T-helper 17 cell (primary cell): ENCODE results near the gene NPPA. TPM values are rescaled to one million over a fixed set of nuclear protein-coding genes. Genes with fewer than 3 reads are reported as not detected.

Source experiments
- ATAC-seq: fragments of 150-1000 bp; cut with Tn5 transposase; 2 replicates; pipeline ENCODE4 v1.10.0; 2021; ENCODE audit warnings: mild to moderate bottlenecking, moderate library complexity
- DNase-seq, 3 donors: peaks; one replicate each; pipeline versions ENCODE4 v3.0.0 to v3.0.0-alpha.2; 2020 to 2021
- H3K9me3 ChIP-seq: one replicate; pipeline ENCODE4 v1.7.0; 2013; ENCODE audit warnings: low read length, mild to moderate bottlenecking; ENCODE audit not compliant: control insufficient read depth, poor library complexity, severe bottlenecking
- H3K27ac Mint-ChIP-seq: one replicate; pipeline ENCODE4 v1.8.0; 2022; ENCODE audit warnings: mild to moderate bottlenecking, moderate library complexity, mixed read lengths
- H3K27me3 Mint-ChIP-seq: one replicate; pipeline ENCODE4 v1.8.0; 2022; ENCODE audit warnings: mixed read lengths
- H3K36me3 Mint-ChIP-seq: one replicate; pipeline ENCODE4 v1.8.0; 2022; ENCODE audit warnings: low read depth, mixed read lengths
- H3K4me1 Mint-ChIP-seq: one replicate; pipeline ENCODE4 v1.8.0; 2022; ENCODE audit warnings: mild to moderate bottlenecking, mixed read lengths
- H3K4me3 Mint-ChIP-seq: one replicate; pipeline ENCODE4 v1.8.0; 2022; ENCODE audit warnings: mild to moderate bottlenecking, moderate library complexity, mixed read lengths
- total RNA-seq, 4 donors: library from RNA in 2 of 4; stranded (reverse) in 2 of 4; gene quantifications; one replicate each; pipeline ENCODE4 v1.2.3 and lab custom pipeline; 2022 to 2026

NPPA gene
- total RNA-seq, 2 donors from 2014 or later = not detected

DNA sequence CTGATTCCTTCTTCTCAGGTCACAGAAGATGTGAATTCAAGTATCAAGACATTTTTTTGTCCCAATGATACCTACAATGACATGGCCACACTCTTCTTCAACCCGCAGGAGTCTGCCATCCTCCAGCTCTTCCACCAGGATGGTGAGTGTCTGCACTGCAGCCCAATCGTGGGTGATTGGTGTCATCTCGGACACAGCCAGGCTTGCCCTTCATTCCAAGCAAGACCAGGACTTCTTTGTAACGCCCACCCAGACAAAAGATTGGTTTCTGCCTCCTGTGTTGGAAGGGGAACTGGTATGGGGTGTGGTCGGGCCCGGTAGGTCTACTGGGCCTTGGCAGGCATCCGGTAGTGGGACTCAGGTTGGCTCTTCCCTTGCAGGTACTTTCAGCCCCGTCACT, 14.1 kb downstream of the NPPA start:
- Mint-ChIP-seq H3K27ac (no peak overlapping the region), H3K4me3 (no peak overlapping the region), H3K4me1 (peaks cover 3% of the 10 kb centered on the region), H3K27me3 (no peaks in the 10 kb centered on the region), H3K36me3 (peaks cover 9% of the 10 kb centered on the region)
- no peaks in the 10 kb centered on the region for H3K9me3 ChIP-seq
- DNase-seq = no peak
- ATAC-seq = no peak

DNA sequence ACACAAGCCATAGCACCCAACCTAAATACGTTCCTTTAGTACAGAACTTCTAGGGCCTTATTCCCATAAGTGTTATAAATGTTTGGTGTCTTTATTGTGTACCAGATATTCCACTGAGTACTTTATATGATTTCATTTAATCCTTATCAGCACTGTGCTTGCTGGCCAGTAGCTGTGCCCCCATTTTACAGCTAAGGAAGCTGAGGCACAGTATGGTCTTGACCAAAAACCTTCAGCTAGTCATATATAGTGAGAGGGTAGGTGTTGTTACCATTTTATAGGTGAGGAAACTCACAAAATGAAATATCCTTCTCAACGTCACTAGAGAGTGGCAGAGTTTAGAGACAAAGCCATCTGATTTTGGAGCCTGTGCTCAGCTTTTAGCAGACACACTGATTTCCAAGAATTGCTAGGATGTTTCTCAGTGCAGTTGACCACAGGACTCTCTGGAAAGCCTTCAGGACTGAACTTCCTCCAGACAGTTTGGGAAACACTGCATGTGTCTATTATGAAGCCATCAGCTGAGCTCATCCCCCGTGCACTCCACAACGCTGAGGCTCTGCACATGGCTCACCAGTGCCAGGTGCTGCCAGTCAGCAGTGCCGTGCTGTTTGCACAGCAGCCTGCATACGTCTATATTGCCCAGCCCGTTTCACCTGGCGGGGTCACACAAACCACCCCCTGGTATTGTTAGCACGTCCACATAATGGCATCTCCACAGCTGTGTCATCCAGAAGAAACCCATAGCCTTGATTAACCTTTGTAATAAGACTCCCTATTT, 15.4 kb downstream of the NPPA start:
- DNase-seq (no peak), ATAC-seq (no peak)
- no peaks in the 10 kb centered on the region for H3K9me3 ChIP-seq
- H3K36me3 Mint-ChIP-seq = peaks cover 9% of the 10 kb centered on the region
- H3K27me3 Mint-ChIP-seq = no peaks in the 10 kb centered on the region
- no peak overlapping the region for H3K27ac Mint-ChIP-seq
- peaks cover 2% of the 10 kb centered on the region for H3K4me1 Mint-ChIP-seq
- H3K4me3 Mint-ChIP-seq = no peak overlapping the region

DNA sequence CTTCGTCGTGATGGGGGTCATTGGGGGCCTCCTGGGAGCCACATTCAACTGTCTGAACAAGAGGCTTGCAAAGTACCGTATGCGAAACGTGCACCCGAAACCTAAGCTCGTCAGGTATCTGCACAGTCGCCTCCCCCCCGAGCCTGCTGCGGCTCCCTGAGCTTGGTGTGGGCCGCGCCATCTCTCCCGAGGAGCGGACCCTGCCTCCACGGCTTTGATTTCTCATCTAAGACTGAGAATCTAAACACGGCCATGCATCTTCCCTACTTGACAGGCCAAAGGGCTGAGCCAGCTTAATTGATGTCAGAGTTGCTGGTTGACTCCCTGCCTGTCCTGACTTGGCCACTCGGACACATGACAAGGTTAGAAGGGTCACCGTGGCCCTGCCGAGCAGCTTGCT, 19.1 kb downstream of the NPPA start:
- no peaks in the 10 kb centered on the region for H3K9me3 ChIP-seq
- H3K4me3 Mint-ChIP-seq = peak overlapping the region; percentile 33
- no peaks in the 10 kb centered on the region for H3K4me1 Mint-ChIP-seq
- H3K27ac Mint-ChIP-seq = no peak overlapping the region
- DNase-seq = no peak
- no peak for ATAC-seq
- no peaks in the 10 kb centered on the region for H3K27me3 Mint-ChIP-seq
- peaks cover 2% of the 10 kb centered on the region for H3K36me3 Mint-ChIP-seq

DNA sequence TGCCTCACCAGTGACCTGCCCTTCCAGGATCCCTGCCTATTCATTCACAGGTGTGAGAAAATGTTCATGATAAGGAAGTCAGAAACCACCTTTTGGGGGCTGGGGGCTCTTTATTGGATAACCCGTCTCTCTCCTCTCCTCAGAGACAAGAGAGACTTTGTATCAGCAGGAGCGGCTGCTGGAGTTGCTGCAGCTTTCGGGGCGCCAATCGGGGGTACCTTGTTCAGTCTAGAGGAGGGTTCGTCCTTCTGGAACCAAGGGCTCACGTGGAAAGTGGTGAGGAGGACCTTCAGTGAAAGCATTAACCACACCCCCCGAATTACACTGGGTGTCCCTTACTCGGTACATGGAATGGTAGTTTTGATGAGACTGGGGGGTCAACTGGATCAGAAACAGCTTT, 20.6 kb downstream of the NPPA start:
- H3K27ac Mint-ChIP-seq = no peak overlapping the region
- ATAC-seq = no peak
- no peak for DNase-seq

GRCh38 chr1:11825131-11825530, 22.5 kb downstream of the NPPA start:
- ATAC-seq (no peak), DNase-seq (no peak)
- H3K4me1 Mint-ChIP-seq = peaks cover 2% of the 10 kb centered on the region
- H3K4me3 Mint-ChIP-seq = no peak overlapping the region
- no peaks in the 10 kb centered on the region for H3K9me3 ChIP-seq
- no peaks in the 10 kb centered on the region for H3K36me3 Mint-ChIP-seq
- no peaks in the 10 kb centered on the region for H3K27me3 Mint-ChIP-seq
- no peak overlapping the region for H3K27ac Mint-ChIP-seq

More for the DNA sequence above, 20.6 kb downstream of the NPPA start:
- Mint-ChIP-seq H3K36me3 (no peaks in the 10 kb centered on the region), H3K4me1 (no peaks in the 10 kb centered on the region), H3K4me3 (no peak overlapping the region), H3K27me3 (no peaks in the 10 kb centered on the region)
- no peaks in the 10 kb centered on the region for H3K9me3 ChIP-seq

DNA sequence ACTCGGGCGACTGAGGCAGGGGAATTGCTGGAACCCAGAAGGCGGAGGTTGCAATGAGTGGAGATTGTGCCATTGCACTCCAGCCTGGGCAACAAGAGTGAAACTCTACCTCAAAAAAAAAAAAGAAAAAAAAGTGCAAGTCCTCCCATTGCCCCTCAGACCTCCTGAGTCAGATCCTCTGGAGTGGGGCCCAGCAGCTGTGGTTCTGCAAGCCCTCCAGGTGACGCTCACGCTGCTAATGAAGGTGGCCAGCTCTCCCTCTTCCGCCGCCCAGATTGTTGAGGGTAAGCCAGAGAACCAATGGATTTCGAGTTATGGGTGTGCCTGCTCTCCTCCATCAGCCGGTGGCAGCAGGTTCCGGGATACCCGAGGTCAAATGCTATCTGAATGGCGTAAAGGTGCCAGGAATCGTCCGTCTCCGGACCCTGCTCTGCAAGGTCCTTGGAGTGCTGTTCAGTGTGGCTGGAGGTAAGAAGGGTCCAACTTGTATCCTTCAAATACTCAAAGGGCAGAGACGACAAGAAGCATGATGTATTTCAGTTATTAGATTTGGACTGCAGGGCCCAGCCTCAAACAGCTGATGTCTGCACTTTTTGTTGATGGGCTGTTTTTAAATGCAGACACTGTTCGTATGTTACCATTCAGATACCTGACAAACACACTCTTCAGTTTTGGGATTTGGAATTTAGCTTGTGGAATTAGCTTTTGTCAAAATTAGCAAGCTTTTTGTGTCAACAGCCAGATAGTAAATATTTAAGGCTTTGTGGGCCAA, 24.0 kb downstream of the NPPA start:
- peaks cover 2% of the 10 kb centered on the region for H3K36me3 Mint-ChIP-seq
- no peaks in the 10 kb centered on the region for H3K9me3 ChIP-seq
- DNase-seq (no peak), ATAC-seq (no peak)
- H3K27ac Mint-ChIP-seq = peak overlapping the region; percentile 16
- H3K27me3 Mint-ChIP-seq = no peaks in the 10 kb centered on the region
- no peak overlapping the region for H3K4me3 Mint-ChIP-seq
- H3K4me1 Mint-ChIP-seq = peaks cover 2% of the 10 kb centered on the region

- H3K4me1 Mint-ChIP-seq = peaks cover 2% of the 10 kb centered on the region
- ATAC-seq (no peak), DNase-seq (no peak)
- no peaks in the 10 kb centered on the region for H3K9me3 ChIP-seq
- no peaks in the 10 kb centered on the region for H3K27me3 Mint-ChIP-seq
- no peak overlapping the region for H3K27ac Mint-ChIP-seq
- peaks cover 2% of the 10 kb centered on the region for H3K36me3 Mint-ChIP-seq
- no peak overlapping the region for H3K4me3 Mint-ChIP-seq
Observed at GRCh38 chr1:11822091-11822490, 25.5 kb downstream of the NPPA start.

GRCh38 chr1:11817192-11817591, 30.4 kb downstream of the NPPA start:
- DNase-seq (no peak), ATAC-seq (no peak)
- Mint-ChIP-seq H3K27me3 (no peaks in the 10 kb centered on the region), H3K4me1 (peaks cover 2% of the 10 kb centered on the region), H3K27ac (no peak overlapping the region), H3K36me3 (peaks cover 2% of the 10 kb centered on the region), H3K4me3 (no peak overlapping the region)
- no peaks in the 10 kb centered on the region for H3K9me3 ChIP-seq

- no peak overlapping the region for H3K27ac Mint-ChIP-seq
- DNase-seq = no peak
- H3K4me3 Mint-ChIP-seq = no peak overlapping the region
- H3K27me3 Mint-ChIP-seq = no peaks in the 10 kb centered on the region
- H3K36me3 Mint-ChIP-seq = no peaks in the 10 kb centered on the region
- no peaks in the 10 kb centered on the region for H3K9me3 ChIP-seq
- ATAC-seq = no peak
- peaks cover 4% of the 10 kb centered on the region for H3K4me1 Mint-ChIP-seq
Observed at GRCh38 chr1:11813021-11813420, 34.6 kb downstream of the NPPA start.

DNA sequence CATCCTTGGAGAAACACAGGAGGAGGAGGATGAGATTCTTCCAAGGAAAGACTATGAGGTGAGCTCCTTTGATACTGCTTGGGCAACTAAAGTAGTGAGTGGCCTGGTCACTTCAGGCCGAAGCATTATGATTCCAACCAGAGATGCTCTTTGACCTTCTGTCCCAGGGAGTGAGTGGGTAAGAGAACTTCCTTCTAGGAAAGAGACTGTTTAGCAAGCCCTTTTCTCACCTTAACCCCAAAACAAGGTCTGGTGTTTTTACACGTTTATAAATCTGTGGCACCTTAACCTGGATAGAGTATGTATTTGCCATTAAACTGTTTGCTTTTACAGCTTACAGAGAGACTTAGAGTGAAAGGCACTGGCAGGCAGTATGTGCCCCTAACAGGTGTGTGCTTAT, 40.5 kb downstream of the NPPA start:
- Mint-ChIP-seq H3K27ac (peak overlapping the region; percentile 96), H3K27me3 (no peaks in the 10 kb centered on the region), H3K4me1 (peaks cover 34% of the 10 kb centered on the region), H3K4me3 (peak overlapping the region; percentile 12), H3K36me3 (no peaks in the 10 kb centered on the region)
- no peaks in the 10 kb centered on the region for H3K9me3 ChIP-seq
- ATAC-seq (no peak), DNase-seq (no peak)

DNA sequence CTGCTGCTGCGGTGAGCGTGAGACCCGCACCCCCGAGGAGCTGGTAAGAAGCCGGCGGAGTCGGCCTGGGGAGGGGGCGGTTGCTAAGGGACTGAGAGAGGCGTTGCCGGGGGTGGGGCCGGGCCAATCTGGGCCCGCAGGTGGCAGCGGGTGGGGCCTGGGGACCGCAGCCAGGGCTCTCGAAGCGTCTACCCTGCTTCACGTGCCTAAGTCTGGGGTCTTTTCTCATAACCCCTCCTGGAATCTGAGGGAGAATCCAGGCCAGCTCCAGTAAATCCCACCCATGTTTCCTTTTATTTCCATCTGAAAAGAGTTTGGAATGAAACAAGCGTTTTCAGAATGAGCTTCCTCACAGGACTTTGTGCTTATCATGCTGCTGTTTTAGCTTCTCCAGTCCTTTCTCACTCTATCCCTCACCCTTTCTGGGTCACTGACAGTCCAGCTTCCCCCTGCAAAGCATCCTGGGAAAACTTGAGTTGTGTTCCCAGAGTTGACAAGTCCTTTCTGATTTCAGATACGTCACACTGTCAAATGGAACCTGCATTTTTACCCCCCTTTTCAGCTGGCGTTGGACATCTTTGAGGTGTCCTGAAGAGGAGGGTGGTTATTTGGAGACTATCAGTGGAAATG, 41.2 kb downstream of the NPPA start:
- ATAC-seq (peak; percentile 75), DNase-seq (peak in 1 of 3 donors; percentile 73)
- Mint-ChIP-seq H3K4me1 (peaks cover 32% of the 10 kb centered on the region), H3K36me3 (no peaks in the 10 kb centered on the region), H3K4me3 (peak overlapping the region; percentile 99), H3K27ac (peak overlapping the region; percentile 96), H3K27me3 (no peaks in the 10 kb centered on the region)
- no peaks in the 10 kb centered on the region for H3K9me3 ChIP-seq

DNA sequence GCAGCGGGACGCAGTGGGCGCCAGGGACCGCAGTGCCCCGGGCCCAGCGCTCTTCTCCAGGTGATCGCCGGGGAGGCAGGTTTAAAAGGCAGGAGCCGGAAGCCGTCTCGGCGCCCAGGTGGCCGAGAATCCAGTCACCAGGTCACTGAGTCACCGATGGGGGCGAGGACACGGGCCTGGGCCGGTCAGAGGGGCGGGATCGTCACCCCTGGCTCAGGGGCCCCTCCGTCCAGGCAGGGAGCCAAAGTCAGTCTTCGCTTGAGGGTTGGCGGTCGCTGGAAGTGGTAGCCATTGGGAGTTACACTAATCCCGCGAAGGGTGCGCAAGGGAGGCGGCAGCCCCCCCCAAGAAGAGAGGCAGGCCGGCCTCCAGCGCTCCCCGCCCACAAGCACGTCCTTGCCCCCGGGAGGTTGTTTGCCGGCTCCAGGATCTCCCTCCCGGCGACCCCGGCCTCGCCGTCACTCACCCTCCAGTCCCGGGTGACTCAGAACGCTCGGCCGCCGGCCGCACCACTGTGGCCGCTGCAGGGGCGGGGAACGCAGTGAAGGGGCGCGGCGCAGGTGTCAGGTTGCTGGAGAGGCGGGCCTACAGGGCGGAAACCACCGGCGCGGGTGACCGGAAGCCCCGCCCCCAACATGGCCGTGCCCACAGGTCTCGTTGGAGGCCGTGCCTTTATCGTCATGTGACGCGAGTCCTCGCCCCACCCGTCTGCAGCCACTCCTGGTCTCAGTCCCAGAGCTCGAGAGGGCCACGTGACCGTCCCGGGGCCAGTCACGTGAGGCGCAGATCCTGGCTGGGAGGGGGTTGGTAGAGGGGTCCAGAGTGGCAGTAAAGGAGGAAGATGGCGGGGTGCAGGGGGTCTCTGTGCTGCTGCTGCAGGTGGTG, 41.9 kb downstream of the NPPA start, which contains the start of the genes CLCN6 and MTHFR:
CLCN6 (plus strand) TSS at position 770 of the 885 bp plus-strand sequence; CDS start at position 842, 72 bp downstream.
MTHFR (minus strand) TSS at position 543 of the 885 bp plus-strand sequence. CDS start 2,848 bp downstream, outside the sequence.
- Mint-ChIP-seq H3K36me3 (no peaks in the 10 kb centered on the region), H3K4me1 (peaks cover 33% of the 10 kb centered on the region), H3K27ac (peak within 1 kb of the TSS; percentile 96), H3K27me3 (no peaks in the 10 kb centered on the region), H3K4me3 (peak within 1 kb of the TSS; percentile 99)
- peak; percentile 92 for ATAC-seq
- DNase-seq = peak; percentile 95 to 98 (median 97)
- no peaks in the 10 kb centered on the region for H3K9me3 ChIP-seq
